H54 (cell line): ENCODE measurements around the gene ASB13.

ENCODE experiments used
- DNase-seq: peaks from one replicate; pipeline ENCODE4 v3.0.0; 2011; ENCODE audit warnings: low spot score, mixed read lengths; ENCODE audit not compliant: insufficient read length
- FAIRE-seq: peaks from 3 replicates; lab custom pipeline; 2011; peaks lifted over from hg19 to GRCh38; lab: Jason Lieb, UNC
- POLR2A ChIP-seq: IDR thresholded peaks from 2 replicates; pipeline ENCODE4 v1.6.1; 2011; ENCODE audit warnings: low read depth, mild to moderate bottlenecking, low read length

Gene ASB13

DNA sequence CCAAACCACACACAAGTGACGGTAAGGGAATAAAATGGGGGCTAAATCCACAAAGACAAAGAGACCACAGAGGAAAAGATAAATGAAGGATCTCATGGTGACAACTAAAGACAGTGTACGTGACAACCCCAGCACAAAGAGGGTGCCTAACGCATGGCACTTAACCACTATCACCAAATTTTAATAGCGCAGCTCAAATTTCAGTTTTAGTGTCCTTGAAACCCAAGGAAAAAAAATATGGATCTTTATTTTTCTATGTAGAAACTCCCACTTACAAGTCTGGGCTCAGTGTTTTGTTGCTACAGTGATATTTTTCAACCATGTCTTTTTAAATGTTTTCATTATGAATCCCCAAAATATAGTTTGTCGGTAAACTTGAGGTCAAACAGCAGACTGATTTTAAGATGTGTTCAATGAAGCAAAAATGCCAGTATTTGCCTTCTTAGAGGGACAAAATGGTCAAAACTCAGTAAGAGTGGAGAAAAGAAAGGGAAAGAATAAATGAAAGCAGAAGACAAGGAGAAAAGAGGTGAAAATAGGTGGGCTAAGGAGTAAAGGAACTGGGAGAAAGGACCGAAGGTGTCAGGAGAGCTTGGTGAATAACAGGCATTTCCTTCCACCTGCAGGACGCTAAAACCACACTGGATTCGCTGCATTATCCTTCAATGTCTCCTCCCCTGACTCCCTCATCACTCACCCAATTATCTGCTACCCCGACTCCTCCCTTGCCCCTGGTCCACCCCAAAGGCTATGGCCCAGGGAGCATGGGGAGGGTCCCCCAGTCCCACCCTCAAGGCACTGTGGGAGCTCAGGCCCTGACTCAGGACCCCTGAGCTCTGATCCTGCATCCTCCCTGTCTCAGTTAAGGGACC is 3.5 kb downstream of the ASB13 start:
- FAIRE-seq (no peak), DNase-seq (no peak)
- TF ChIP-seq POLR2A: no peak

DNA sequence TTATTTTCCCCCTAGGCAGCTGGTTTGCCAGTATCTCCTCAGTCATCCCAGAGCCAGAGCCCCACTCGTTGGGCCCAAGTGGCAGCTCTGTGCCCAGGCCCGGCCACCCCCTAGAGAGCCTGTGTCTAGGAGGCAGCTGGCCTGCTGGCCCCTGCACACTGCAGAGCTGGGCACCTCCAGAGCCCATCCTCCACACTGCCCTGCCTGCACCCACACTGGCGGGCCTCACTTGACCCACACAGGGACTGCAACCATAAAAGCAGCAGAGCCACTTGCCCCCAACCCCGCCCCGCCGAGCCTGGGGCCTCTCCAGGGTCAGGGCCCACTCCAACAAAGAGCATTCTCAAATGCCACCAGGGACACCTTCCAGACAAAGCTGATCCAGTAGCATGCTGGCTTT is 5.4 kb downstream of the ASB13 start:
- no peak for FAIRE-seq
- DNase-seq: no peak
- no peak for TF ChIP-seq POLR2A

DNA sequence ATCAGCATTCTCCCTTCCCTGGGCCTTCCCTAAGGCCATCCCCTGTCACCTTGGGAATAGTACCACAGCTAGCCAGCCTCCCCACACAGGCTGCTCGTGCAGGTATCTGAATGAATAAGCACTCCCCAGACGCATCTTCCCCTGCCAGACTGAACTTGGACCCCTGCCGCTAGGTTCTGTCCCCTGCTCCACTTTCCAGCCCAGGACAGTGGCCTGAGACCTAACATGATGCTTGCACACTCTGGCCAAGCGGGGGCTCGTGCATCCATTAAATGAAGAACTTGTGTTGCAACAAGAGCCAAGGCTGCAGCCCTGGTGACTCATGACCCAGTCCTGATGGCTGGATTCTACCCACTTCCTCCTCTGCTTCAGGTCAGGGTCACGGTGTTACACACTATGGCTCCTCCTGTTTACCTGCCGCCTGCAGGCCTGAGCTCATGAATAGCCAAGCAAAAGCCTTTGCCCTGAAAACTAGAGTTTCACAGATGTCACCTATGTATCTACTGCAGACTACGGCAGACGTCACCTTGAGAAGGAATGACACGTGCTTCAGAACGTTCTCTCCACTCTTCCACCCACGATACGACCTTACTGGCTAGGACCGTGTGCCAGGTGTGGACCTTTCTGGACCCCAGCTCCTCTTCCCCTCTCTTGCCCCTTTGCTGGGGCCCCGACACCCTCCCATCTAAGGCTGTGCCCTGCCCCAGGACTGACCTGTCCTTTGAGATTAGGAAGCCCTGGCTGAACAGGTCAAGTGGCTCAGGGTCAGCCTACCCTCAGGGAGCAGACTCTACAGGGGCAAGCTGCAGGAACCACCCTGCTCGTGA is 6.5 kb downstream of the ASB13 start:
- DNase-seq (peak; percentile 68), FAIRE-seq (no peak)
- no peak for TF ChIP-seq POLR2A

DNA sequence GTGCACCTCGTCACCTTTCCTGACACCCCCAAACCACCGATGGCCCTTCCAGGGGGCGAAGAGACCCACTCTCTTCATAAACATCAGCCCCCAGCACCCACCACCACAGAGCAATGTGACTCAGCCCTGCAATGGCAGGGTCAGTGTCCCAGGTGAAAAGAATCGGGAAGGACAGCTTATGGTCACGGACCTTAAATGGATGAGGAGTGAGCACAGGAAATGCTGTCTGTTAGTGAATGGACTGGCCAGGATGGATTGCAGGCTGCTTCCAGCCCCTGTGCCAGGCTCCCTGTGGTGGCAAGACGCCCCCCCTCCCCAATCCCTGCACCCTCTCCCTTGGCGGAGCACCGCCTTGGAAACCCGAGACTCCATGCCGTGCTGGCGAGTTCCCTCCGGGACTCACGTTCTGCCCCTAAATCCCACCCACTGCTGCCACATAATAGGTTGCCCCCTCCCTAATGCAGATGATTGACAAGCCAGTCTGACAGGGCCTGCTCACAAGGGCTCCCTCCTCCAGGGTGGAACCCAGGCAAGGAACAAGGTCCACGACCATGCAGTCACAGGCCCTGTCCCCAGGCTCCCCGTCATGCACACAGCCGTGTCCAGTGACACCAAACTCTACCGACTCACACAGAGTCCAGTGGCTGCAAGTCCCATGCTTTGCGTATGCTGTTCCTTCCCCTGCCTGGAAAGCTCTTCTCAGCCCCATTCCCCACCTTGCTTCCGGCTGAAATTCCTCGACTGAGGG is 7.3 kb downstream of the ASB13 start:
- TF ChIP-seq POLR2A: no peak
- DNase-seq: no peak
- no peak for FAIRE-seq

DNA sequence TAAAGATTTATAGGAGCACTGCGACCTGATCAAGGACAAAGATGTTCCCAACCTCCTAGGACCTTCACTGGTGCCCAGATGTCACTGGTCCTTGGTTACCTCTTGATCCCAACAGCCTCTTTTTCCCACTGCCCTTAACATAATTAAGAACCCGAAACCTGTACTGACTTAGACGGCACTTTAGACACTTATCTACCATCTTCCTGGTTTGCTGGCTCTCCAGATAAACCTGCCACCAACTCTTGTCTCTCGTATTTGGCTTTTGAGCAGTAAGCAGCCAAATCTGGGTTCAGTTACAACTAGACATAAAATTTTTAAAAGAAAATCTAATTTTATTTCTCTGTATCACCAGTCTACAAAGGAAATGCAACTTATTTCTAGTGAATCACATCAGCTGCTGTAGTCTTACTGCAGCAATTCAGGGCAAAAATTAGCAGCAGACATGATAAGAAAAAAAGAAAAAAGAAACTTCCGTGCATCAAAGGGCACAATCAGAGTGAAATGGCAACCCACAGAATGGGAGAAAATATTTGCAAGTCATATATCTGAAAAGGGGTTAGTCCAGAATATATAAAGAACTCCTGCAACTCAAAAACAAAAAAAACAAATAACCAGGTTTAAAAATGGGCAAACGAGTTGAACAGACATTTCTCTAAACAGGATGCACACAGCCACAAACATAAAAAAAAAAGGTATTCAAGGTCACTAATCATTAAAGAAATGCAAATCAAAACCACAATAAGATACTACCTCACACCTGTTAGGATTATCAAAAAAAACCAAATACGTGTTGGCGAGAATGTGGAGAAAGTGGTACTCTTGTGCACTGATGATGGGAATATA is 9.4 kb downstream of the ASB13 start:
- DNase-seq (no peak), FAIRE-seq (no peak)
- no peak for TF ChIP-seq POLR2A

DNA sequence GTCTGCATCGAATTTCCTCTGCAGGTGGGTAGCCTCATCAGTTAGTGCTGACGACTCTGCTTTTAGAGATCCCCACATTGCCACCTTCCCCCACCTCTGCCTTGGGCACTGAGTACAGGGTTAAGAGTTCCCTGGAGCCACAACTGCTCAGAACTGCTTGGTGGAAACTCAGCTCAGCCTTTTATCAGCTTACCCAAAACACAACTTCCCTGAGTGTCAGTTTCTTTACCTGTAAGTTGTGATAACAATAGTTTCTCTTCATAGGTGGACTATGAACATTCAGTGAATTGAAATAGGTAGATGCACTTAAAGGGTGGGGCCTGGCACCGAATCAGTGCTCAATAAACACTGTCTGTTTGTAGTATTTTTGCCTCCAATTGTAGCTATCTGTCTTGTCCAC is 11.3 kb downstream of the ASB13 start:
- DNase-seq (no peak), FAIRE-seq (no peak)
- TF ChIP-seq POLR2A: no peak

DNA sequence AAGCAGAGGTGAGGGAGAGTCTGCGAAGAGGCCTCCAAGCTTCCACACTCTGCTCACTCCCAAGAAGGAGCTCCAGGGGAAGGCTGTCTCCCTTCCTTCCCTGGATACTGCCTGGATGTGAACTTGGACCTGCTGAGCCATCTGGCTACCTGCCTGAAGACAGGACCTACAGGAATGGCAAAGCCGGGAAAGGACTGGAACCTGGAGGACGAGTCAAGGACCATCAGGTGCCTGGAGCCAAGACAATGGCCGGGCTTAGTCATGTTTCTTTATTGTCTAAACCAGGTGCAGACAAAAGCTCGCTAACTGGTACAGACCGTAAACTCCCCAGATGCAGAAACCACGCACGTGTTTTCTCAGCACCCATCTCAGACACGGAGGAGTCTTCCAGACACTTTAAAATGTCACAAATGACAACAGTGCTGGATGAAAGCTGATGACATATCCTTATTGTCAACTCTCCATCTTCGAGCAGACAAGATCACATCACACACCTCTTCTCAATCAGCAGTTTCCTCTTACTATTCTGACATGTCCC is 12.1 kb downstream of the ASB13 start:
- FAIRE-seq (no peak), DNase-seq (no peak)
- no peak for TF ChIP-seq POLR2A

DNA sequence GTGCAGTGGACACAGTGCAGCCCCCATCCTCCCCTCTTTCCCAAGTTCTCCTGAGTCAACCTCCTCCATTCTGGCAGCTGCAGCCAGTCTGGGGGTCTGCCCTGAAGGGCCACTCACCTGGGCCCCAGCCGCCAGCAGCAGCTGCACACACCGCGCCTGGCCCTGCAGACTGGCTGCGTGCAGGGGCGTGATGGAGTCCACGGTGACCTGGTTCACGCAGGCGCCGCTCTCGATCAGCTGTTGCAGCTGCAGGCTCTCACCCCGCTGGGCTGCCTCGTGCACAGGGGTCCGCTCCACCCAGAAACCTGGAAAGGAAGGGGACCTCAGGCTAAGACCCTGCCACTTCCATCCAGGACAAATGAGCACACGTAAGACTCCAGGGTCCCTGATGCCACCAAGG is 13.6 kb downstream of the ASB13 start:
- FAIRE-seq (no peak), DNase-seq (no peak)
- TF ChIP-seq POLR2A: no peak

DNA sequence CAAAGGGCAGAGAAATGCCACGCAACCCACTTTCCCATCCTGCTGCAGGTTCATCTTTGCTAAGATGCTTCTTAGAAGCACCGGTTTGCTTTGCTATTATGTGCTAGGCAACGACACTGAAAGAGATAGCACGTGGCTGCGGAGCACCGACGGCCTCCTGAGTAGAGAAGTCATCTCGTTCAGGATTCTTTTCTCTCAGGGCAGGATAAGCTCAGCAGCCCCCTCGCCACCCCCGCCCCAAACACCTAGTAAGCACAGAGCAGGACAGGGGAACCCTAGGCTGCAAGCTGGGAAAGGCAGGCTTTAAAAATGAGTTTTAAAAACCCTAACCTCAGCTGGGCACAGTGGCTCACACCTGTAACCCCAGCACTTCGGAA is 15.0 kb downstream of the ASB13 start:
- DNase-seq (no peak), FAIRE-seq (no peak)
- TF ChIP-seq POLR2A: no peak

DNA sequence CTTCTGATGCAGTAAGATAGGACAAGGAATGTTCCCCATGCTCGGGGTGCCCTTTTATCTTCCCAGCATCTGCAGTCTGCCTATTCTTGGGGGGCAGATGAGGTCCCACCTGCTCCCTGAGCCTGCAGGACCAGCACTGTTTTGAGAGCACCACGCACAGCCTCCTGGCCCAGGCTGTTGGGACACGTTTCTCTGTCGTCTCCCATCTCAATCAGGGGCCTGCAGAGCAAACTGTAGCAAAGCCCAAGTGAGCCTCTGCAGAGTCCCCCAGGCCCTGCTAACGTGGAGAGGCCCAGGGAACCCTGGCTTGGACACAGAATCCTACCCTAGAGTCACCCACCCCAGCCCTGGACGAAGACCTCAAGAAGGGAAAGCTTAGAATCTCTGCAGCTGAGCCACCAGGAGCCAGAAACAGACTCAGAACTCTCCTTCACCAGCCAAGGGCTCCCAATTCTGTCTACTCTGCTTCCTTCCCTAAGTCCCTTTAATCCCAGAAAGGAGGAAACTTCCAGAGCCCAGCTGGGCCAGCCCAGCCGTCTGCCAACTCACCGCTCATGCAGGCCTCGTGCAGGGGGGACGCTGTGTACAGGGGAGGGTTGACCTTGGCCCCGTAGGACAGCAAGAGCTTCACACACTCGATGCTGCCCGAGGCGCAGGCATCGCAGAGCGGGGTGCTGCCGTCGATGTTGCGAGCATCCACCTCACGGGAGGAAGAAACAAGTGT is 15.6 kb downstream of the ASB13 start:
- TF ChIP-seq POLR2A: no peak
- no peak for FAIRE-seq
- DNase-seq: no peak

DNA sequence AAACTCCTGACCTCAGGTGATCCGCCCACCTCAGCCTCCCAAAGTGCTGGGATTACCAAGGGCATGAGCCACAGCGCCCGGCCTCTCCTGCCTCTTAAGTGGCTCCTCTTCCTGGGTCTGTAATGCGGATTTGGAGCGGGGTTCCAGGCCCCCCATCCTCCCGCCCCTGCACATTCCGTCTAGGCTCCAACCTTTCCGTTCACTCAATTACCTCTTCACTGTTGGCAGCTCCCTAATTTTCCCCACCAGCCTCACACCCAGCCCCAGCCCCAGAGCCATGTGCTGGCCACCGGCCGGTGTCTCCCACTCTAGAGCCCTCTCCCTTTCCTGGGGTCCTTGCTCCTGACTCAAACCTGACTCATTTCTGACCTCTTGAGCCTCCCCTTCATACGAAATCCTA is 16.6 kb downstream of the ASB13 start:
- DNase-seq: no peak
- FAIRE-seq: no peak
- TF ChIP-seq POLR2A: no peak

DNA sequence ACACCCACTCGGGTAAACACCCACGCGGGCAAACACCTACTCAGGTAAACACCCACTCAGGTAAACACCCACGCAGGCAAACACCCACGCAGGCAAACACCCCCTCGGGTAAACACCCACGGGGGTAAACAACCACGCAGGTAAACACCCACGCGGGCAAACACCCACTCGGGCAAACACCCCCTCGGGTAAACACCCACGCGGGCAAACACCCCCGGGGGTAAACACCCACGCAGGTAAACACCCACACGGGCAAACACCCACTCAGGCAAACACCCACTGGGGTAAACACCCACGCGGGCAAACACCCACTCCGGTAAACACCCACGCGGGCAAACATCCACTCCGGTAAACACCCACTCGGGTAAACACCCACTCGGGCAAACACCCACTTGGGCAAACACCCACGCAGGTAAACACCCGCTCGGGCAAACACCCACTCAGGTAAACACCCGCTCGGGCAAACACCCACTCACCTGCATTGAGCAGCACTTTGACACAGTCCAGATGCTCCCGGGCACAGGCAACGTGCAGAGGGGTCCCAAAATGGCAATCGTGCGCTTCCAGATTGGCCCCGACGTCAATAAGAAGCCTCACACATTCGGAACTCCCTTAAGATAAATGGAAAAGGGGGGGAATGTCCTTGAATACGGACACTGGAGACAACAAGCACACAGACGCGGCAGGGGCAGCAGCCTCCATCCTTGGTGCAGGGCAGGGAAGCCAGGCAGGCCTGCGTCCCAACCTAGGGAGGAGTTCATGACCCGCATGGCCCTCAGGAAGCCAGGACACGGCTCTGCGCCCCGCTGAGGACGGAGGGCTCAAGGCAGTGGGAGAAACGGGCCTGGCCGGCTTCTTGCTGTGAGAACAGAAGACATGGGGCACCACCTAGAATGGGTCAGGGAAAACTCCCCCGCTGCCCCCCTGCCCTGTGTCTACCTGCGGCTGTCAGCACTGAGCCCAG is 17.6 kb downstream of the ASB13 start:
- no peak for FAIRE-seq
- TF ChIP-seq POLR2A: no peak
- no peak for DNase-seq
